ENCODE results near the gene PDZD2. TPM values are rescaled to one million over a fixed set of nuclear protein-coding genes. Genes with fewer than 3 reads are reported as not detected.

Gene PDZD2
- total and polyA plus RNA-seq, 11 donors: 28.3 to 116 (median 80.6) TPM

DNA sequence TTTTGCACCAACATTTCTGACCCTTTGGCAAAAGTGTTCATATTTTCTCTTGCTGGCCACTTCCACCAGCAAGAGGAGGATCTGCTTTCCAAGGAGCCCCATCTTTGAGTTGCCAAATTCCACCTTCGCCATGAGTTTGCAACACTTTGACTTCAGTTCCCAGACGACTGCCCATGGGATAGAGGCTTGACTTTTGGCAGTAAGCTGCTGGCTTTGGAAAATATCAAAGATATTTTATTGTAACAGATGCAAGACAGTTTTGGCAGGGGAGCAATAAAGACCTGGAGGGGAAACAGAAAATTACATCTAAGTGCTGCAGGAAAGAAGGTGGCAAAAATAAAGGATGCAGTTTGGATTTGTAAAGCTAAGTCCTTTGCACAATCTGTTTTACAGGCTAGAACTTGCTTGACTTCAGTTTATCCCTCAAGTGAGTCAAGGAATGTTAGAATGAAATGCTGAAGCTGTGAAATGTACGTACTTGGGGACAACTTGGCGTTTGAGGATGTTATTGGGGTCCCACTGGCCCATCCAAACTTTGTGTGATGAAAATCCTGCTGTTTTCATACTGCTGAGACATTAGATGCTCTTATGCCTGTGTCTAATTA is 302.3 kb downstream of the PDZD2 start:
- intact Hi-C loops (cut with DNase I): no loop called here
- Histone ChIP-seq H3K9me3 (no peaks in the 10 kb centered on the region), H3K4me1 (peaks cover 0 to 54% (median 13%) of the 10 kb centered on the region in 12 donors), H3K27me3 (no peaks in the 10 kb centered on the region), H3K4me3 (no peak overlapping the region), H3K36me3 (no peaks in the 10 kb centered on the region), H3K27ac (no peak overlapping the region)
- no peak for TF ChIP-seq CTCF (IDR thresholded peaks at IDR 0.05)
- no peak for TF ChIP-seq POLR2A (IDR thresholded peaks at IDR 0.05)
- ATAC-seq (no peak), DNase-seq (no peak)
- 62 to 71% (median 69%) methylated on average over 4 of the region's 4 CpGs for WGBS, 4 donors

- Histone ChIP-seq H3K27me3 (no peaks in the 10 kb centered on the region), H3K4me3 (no peak overlapping the region), H3K9me3 (no peaks in the 10 kb centered on the region), H3K27ac (no peak overlapping the region), H3K36me3 (no peaks in the 10 kb centered on the region), H3K4me1 (peaks cover 0 to 53% (median 11%) of the 10 kb centered on the region in 12 donors)
- ATAC-seq (no peak), DNase-seq (no peak)
- TF ChIP-seq POLR2A (IDR thresholded peaks at IDR 0.05): no peak
- no peak for TF ChIP-seq CTCF (IDR thresholded peaks at IDR 0.05)
- intact Hi-C loops (cut with DNase I): no loop called here
- 87 to 91% (median 89%) methylated on average over 11 of the region's 11 CpGs for WGBS, 4 donors
Measured at GRCh38 chr5:31942546-31942945, 303.6 kb downstream of the PDZD2 start.

DNA sequence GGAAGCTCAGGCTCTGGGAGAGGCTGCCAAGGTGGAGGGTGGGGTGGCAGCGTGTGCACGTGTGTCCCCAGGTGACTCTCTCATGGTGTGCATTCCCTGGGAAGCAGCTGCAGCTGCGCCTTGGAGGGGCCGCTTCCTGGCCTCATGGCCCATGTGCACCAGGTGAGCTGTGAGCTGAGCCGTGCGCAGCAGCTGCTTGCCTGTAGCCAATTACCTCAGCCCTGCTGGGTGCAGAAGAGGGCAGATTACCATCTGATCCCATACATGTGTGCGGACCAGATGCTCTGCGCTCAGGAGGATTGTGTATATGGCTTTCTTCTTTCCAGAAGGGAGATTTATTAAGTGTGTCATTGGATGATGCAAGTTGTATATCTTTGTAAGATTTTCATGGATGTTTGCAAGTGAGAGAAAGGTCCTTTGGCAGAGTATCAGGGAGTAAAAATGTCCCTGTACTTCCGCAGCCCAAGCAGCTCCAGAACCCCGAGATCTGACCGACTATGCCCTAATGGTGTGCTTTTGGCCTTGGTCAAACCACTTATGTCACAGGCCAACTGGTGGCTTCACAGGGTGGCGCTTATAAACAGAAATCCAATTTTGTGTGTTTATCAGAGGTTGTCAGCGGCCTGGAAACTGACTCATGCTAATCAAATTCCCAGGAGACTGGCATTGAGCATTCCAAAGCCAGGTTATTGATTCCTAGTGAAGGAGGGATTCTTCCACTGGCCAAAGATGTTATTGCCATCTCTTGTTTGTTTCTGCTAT is 305.9 kb downstream of the PDZD2 start:
- H3K27ac ChIP-seq: peak overlapping the region in 1 of 12 donors; percentile 5
- no peaks in the 10 kb centered on the region for H3K36me3 ChIP-seq
- peaks cover 0 to 54% (median 19%) of the 10 kb centered on the region in 12 donors for H3K4me1 ChIP-seq
- H3K27me3 ChIP-seq: no peaks in the 10 kb centered on the region
- no peak overlapping the region for H3K4me3 ChIP-seq
- no peaks in the 10 kb centered on the region for H3K9me3 ChIP-seq
- intact Hi-C loops (cut with DNase I): no loop called here
- ATAC-seq (peak in 3 of 4 donors; percentile 18 to 31 (median 27)), DNase-seq (no peak)
- WGBS, 4 donors: 69 to 78% (median 73%) methylated on average over 11 to 13 of the region's 13 CpGs
- TF ChIP-seq POLR2A (IDR thresholded peaks at IDR 0.05) (no peak), CTCF (IDR thresholded peaks at IDR 0.05) (no peak)

GRCh38 chr5:31948006-31948405 is 309.1 kb downstream of the PDZD2 start:
- TF ChIP-seq POLR2A (IDR thresholded peaks at IDR 0.05) (no peak), CTCF (IDR thresholded peaks at IDR 0.05) (no peak)
- WGBS, 4 donors: 73 to 91% (median 83%) methylated on average over 5 of the region's 5 CpGs
- Histone ChIP-seq H3K4me3 (no peak overlapping the region), H3K36me3 (no peaks in the 10 kb centered on the region), H3K9me3 (peaks cover 0 to 4% (median 0%) of the 10 kb centered on the region in 12 donors), H3K27ac (peak overlapping the region in 1 of 12 donors; percentile 28), H3K27me3 (no peaks in the 10 kb centered on the region), H3K4me1 (peaks cover 0 to 41% (median 13%) of the 10 kb centered on the region in 12 donors)
- DNase-seq (no peak), ATAC-seq (no peak)
- intact Hi-C loops (cut with DNase I): no loop called here

Measured in heart left ventricle (tissue), 16 donors.